NB4 (cell line): ENCODE results near the gene PCDH17.

Experiments
- DNase-seq: peaks from one replicate; pipeline ENCODE4 v3.0.0; 2010; ENCODE audit warnings: low read depth
- H3K4me3 ChIP-seq: one replicate; pipeline ENCODE4 v1.5.1; 2011; ENCODE audit warnings: mild to moderate bottlenecking, low read depth, low read length, moderate library complexity
- CTCF ChIP-seq: IDR thresholded peaks from one replicate; pipeline ENCODE4 v1.5.1; 2012; ENCODE audit warnings: low read depth, low read length
- MAX ChIP-seq: IDR thresholded peaks from 2 replicates; pipeline ENCODE4 v1.6.1; 2011; ENCODE audit warnings: low read depth, low read length
- MYC ChIP-seq: IDR thresholded peaks from 2 replicates; pipeline ENCODE4 v1.6.1; 2011; ENCODE audit warnings: low read depth, low read length
- POLR2A ChIP-seq: IDR thresholded peaks from 2 replicates; pipeline ENCODE4 v1.6.1; 2011; ENCODE audit warnings: mild to moderate bottlenecking; ENCODE audit not compliant: insufficient read length; ENCODE audit errors: extremely low read depth

PCDH17 gene

GRCh38 chr13:57631596-57632275 lies at the start of gene PCDH17:
Gene PCDH17, plus strand, starts transcription at chr13:57631744. Its CDS starts 803 bp downstream, at chr13:57632547.
- DNase-seq: no peak
- no peak for TF ChIP-seq POLR2A
- TF ChIP-seq CTCF: no peak
- no peak within 1 kb of the TSS for H3K4me3 ChIP-seq

GRCh38 chr13:57582032-57582431 lies 49.5 kb upstream of the PCDH17 start:
- H3K4me3 ChIP-seq: no peak overlapping the region
- DNase-seq: peak; percentile 36
- no peak for TF ChIP-seq MYC
- peak; percentile 31 for TF ChIP-seq CTCF

- TF ChIP-seq MYC (no peak), MAX (no peak), POLR2A (no peak), CTCF (no peak)
These were observed 48.0 kb upstream of the PCDH17 start for GRCh38 chr13:57583529-57583928.

GRCh38 chr13:57588639-57589038 lies 42.9 kb upstream of the PCDH17 start:
- no peak for TF ChIP-seq MYC
- TF ChIP-seq MAX: no peak
- no peak for TF ChIP-seq CTCF
- no peak for TF ChIP-seq POLR2A
- H3K4me3 ChIP-seq: no peak overlapping the region
- no peak for DNase-seq

More at GRCh38 chr13:57583529-57583928, 48.0 kb upstream of the PCDH17 start:
- DNase-seq: no peak
- no peak overlapping the region for H3K4me3 ChIP-seq

- TF ChIP-seq CTCF (no peak), POLR2A (no peak), MAX (no peak), MYC (no peak)
- no peak for DNase-seq
- no peak overlapping the region for H3K4me3 ChIP-seq
These were observed 35.8 kb upstream of the PCDH17 start for GRCh38 chr13:57595775-57596174.

GRCh38 chr13:57601536-57601935 lies 30.0 kb upstream of the PCDH17 start:
- no peak overlapping the region for H3K4me3 ChIP-seq
- no peak for TF ChIP-seq MAX
- TF ChIP-seq MYC: no peak
- TF ChIP-seq CTCF: no peak
- no peak for TF ChIP-seq POLR2A
- DNase-seq: no peak
